Gastrocnemius medialis (tissue), 4 donors: ENCODE data around the gene BICD2.

Source experiments
- CTCF ChIP-seq, 5 experiments: fragments of 450-650 bp in 3 of 5; fragments of 200-600 bp in 2 of 5; sonication (generic) in 2 of 5; IDR thresholded peaks in 4 of 5; conservative IDR thresholded peaks in 1 of 5; 1 replicate in 4 of 5; 2 replicates in 1 of 5; pipeline ENCODE4 v1.5.1; 2016 to 2019; ENCODE audit warnings: antibody characterized with exemption in 5 of 5, mild to moderate bottlenecking in 3 of 5, moderate library complexity in 3 of 5
- POLR2A ChIP-seq, 2 donors: fragments of 450-650 bp; IDR thresholded peaks; one replicate each; pipeline ENCODE4 v1.6.1; 2017; ENCODE audit warnings: antibody characterized with exemption in 2 of 2, mild to moderate bottlenecking in 2 of 2, moderate library complexity in 2 of 2

- TF ChIP-seq CTCF (IDR thresholded peaks at IDR 0.05 in 4 of 5, conservative IDR thresholded peaks at IDR 0.05 in 1 of 5) (no peak), POLR2A (IDR thresholded peaks at IDR 0.05) (no peak)
Observed at GRCh38 chr9:92760494-92760893, 4.1 kb downstream of the BICD2 start.
